GM12801 (cell line): ENCODE results near the gene CAPG.

Source experiments
- CTCF ChIP-seq: IDR thresholded peaks from one replicate; pipeline ENCODE4 v1.5.1; 2011; ENCODE audit warnings: control low read depth; ENCODE audit not compliant: insufficient read length; ENCODE audit errors: extremely low read depth

The CAPG gene

GRCh38 chr2:85409845-85410583, at the start of gene CAPG:
CAPG (minus strand) TSS chr2:85410366; CDS start chr2:85402145, 8,221 bp downstream.
- TF ChIP-seq CTCF = no peak

- no peak for TF ChIP-seq CTCF
These were observed 49.6 kb upstream of the CAPG start for GRCh38 chr2:85459771-85460170.

GRCh38 chr2:85458601-85459563, 48.7 kb upstream of the CAPG start:
- TF ChIP-seq CTCF = no peak

- TF ChIP-seq CTCF = no peak
These were observed 47.7 kb upstream of the CAPG start for GRCh38 chr2:85457877-85458316.

GRCh38 chr2:85457043-85457442, 46.9 kb upstream of the CAPG start:
- TF ChIP-seq CTCF = no peak

- TF ChIP-seq CTCF = no peak
These were observed 45.5 kb upstream of the CAPG start for GRCh38 chr2:85455552-85456090.

- TF ChIP-seq CTCF = no peak
These were observed 43.4 kb upstream of the CAPG start for GRCh38 chr2:85453571-85453970.
